Subcutaneous adipose tissue (tissue), 4 donors: ENCODE data around the gene DAAM2. TPM values are rescaled to one million over a fixed set of nuclear protein-coding genes. Genes with fewer than 3 reads are reported as not detected.

ENCODE experiments used
- total RNA-seq, 4 donors: library from RNA; depleted of rRNA; stranded (reverse); fragments of >200 nt; gene quantifications; one replicate each; pipeline ENCODE4 v1.1.0, GENCODE V29; 2016
- TF ChIP-seq, protein P1 (sequence below): fragments of 450-650 bp; IDR thresholded peaks from one replicate; pipeline ENCODE4 v1.5.1; 2016; ENCODE audit warnings: low read depth, mild to moderate bottlenecking, control low read depth, antibody characterized with exemption, moderate library complexity

Gene DAAM2
- total RNA-seq, 4 donors from 2014 or later, result 36.7 to 125 (median 53.2) TPM

GRCh38 chr6:39902136-39902535, 110.0 kb downstream of the DAAM2 start:
- TF ChIP-seq, protein P1, sequence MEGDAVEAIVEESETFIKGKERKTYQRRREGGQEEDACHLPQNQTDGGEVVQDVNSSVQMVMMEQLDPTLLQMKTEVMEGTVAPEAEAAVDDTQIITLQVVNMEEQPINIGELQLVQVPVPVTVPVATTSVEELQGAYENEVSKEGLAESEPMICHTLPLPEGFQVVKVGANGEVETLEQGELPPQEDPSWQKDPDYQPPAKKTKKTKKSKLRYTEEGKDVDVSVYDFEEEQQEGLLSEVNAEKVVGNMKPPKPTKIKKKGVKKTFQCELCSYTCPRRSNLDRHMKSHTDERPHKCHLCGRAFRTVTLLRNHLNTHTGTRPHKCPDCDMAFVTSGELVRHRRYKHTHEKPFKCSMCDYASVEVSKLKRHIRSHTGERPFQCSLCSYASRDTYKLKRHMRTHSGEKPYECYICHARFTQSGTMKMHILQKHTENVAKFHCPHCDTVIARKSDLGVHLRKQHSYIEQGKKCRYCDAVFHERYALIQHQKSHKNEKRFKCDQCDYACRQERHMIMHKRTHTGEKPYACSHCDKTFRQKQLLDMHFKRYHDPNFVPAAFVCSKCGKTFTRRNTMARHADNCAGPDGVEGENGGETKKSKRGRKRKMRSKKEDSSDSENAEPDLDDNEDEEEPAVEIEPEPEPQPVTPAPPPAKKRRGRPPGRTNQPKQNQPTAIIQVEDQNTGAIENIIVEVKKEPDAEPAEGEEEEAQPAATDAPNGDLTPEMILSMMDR, result no peak

DNA sequence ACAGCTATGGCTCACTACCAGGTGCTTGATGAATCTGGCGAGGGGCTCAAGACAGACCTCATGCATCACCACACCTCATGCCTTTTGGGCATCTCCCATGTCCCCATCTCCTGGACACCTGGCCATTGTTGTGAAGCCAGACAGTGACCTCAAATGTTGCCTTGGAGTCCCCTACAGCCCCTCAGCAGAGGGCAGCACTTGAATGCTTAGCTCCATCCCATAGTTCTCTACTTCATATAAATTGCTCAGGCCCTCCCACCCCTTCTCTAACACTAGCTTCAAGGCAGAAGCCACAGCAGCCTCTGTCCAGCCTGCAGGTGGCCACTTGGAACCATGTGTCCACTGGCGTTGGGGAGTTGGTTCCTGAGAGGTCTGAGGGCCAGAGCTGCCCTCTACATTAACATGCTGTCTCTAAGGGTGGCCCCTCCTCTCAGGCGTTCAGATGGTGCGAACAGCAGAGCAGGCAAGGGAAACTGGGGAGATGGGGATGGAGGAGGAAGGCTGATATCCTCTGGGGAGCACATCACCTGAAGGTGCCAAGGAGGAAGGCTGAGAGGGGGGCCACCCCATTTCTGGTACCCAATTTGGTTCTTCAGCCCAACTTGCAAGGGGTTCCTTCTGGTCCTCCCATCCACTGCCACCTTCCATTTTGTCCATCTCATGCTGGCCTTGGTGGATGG, 110.8 kb downstream of the DAAM2 start:
- TF ChIP-seq, protein P1, result no peak

- TF ChIP-seq, protein P1, result no peak
Measured at GRCh38 chr6:39903656-39904055, 111.5 kb downstream of the DAAM2 start.

GRCh38 chr6:39904946-39905639, 112.9 kb downstream of the DAAM2 start:
- TF ChIP-seq, protein P1, result no peak

DNA sequence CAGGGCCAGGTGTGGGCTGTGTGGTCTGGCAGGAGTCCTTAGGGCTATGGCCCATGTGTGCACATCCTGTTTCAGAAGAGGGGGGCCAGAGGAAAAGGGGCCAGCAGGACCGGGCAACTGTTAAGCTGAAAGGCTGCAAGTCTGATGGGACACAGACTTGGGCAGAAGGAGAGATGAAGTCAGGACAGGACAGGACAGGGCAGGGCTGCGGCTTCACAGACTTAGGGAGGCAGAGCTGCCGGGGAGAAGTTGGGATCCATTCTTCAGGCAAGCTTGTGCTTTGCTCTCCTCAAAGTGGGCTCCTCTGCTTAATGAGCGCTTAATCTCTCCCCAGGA, 113.4 kb downstream of the DAAM2 start:
- TF ChIP-seq, protein P1, result no peak

DNA sequence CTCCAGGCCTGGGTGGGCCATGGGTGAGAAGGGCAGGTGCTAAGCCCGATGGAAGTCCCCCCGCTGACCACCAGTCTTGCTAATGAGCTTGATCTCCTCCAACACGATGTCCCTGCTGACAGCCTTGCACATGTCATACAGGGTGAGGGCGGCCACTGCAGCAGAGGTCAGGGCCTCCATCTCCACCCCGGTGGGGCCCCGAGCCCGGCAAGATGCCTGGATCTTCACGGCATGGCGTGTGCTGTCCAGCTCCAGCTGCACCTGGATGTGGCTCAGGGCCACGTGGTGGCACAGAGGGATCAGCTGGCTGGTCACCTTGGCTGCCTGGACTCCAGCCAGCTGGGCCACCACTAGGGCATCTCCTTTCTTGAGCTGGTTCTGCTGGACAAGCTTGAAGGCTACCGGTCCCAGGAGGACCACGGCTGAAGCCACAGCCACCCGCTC, 114.2 kb downstream of the DAAM2 start:
- TF ChIP-seq, protein P1, result no peak

DNA sequence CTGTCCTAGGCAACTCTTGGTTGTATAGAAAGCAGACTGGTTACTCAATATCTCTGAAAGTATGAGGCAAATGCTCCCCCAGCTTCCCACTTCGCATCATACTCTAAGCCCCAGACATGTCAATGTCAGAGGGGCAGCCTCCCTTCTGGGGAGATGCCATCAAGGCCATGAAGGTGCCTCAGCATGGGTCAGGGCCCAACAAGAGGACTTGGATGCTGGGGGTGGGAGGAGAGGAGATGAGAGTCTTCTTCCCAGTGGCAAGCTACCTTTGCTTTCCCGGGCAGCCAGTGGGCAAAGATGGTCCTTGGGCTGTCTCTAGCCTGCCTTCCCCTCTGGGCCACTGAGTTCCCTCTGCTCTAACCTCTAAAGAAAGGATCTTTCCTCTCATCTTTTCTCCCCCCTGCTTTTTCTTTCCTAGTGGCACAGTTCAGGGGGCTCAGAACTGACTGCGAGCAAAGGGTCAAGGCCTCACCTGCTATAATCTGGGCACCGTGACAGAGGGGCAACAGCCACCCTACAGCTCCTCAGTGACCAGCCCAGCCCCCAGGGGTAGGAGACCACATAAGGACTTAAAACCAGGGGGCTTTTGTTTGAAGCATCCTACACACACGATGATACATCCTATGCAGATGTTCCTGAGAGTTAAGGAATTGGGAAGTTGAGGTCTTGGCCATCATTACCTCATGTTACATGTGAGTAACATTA, 115.8 kb downstream of the DAAM2 start:
- TF ChIP-seq, protein P1, result no peak
